Stimulated activated memory B cell treated with anti-CD40 and anti-IgM and Interleukin-4, amounts not matched to agents 10 μg/mL and 1 μg/mL and 100 μg/mL, for 72 hours (primary cell): ENCODE measurements around the gene MCUR1.
"Not testable (repeated sequence)": the region's sequence is repeated elsewhere in the genome, so short reads cannot be mapped to it uniquely, and the experiment has no call there.

Source experiments
- ATAC-seq: fragments of 150-1000 bp; cut with Tn5 transposase; 2 replicates; pipeline ENCODE4 v1.10.0; 2021
- H3K27ac Mint-ChIP-seq: one replicate; pipeline ENCODE4 v1.8.0; 2022; ENCODE audit warnings: mild to moderate bottlenecking, mixed read lengths
- H3K27me3 Mint-ChIP-seq: one replicate; pipeline ENCODE4 v1.8.0; 2022; ENCODE audit warnings: mixed read lengths
- H3K36me3 Mint-ChIP-seq: one replicate; pipeline ENCODE4 v1.8.0; 2022; ENCODE audit warnings: mixed read lengths
- H3K4me1 Mint-ChIP-seq: one replicate; pipeline ENCODE4 v1.8.0; 2022; ENCODE audit warnings: mixed read lengths
- H3K4me3 Mint-ChIP-seq: one replicate; pipeline ENCODE4 v1.8.0; 2022; ENCODE audit warnings: mild to moderate bottlenecking, moderate library complexity, mixed read lengths
- H3K9me3 Mint-ChIP-seq: one replicate; pipeline ENCODE4 v1.8.0; 2022; ENCODE audit warnings: mixed read lengths

Gene MCUR1

GRCh38 chr6:13836170-13836569, 21.8 kb upstream of the MCUR1 start:
- no peaks in the 10 kb centered on the region for H3K36me3 Mint-ChIP-seq
- H3K9me3 Mint-ChIP-seq, result no peaks in the 10 kb centered on the region
- peaks cover 14% of the 10 kb centered on the region for H3K4me1 Mint-ChIP-seq
- no peak for ATAC-seq
- no peak overlapping the region for H3K4me3 Mint-ChIP-seq
- no peak overlapping the region for H3K27ac Mint-ChIP-seq
- peaks cover 10% of the 10 kb centered on the region for H3K27me3 Mint-ChIP-seq

- Mint-ChIP-seq H3K36me3 (no peaks in the 10 kb centered on the region), H3K4me3 (no peak overlapping the region), H3K9me3 (peaks cover 6% of the 10 kb centered on the region)
These were observed 20.4 kb upstream of the MCUR1 start for GRCh38 chr6:13834790-13835189.

GRCh38 chr6:13834018-13834417, 19.7 kb upstream of the MCUR1 start:
- not testable (repeated sequence) for H3K36me3 Mint-ChIP-seq, H3K4me3 Mint-ChIP-seq, H3K9me3 Mint-ChIP-seq, ATAC-seq, H3K27ac Mint-ChIP-seq
- Mint-ChIP-seq H3K4me1 (peaks cover 29% of the 10 kb centered on the region), H3K27me3 (peaks cover 21% of the 10 kb centered on the region)

More at GRCh38 chr6:13834790-13835189, 20.4 kb upstream of the MCUR1 start:
- no peak for ATAC-seq
- Mint-ChIP-seq H3K27ac (no peak overlapping the region), H3K4me1 (peaks cover 28% of the 10 kb centered on the region), H3K27me3 (peaks cover 19% of the 10 kb centered on the region)

GRCh38 chr6:13832778-13833177, 18.4 kb upstream of the MCUR1 start:
- no peak overlapping the region for H3K4me3 Mint-ChIP-seq
- H3K4me1 Mint-ChIP-seq, result peaks cover 29% of the 10 kb centered on the region
- H3K27ac Mint-ChIP-seq, result no peak overlapping the region
- H3K9me3 Mint-ChIP-seq, result peaks cover 9% of the 10 kb centered on the region
- peaks cover 5% of the 10 kb centered on the region for H3K36me3 Mint-ChIP-seq
- no peak for ATAC-seq
- peaks cover 21% of the 10 kb centered on the region for H3K27me3 Mint-ChIP-seq

- Mint-ChIP-seq H3K36me3 (peaks cover 5% of the 10 kb centered on the region), H3K4me1 (peaks cover 29% of the 10 kb centered on the region), H3K27me3 (peaks cover 21% of the 10 kb centered on the region), H3K9me3 (peaks cover 9% of the 10 kb centered on the region), H3K27ac (peak overlapping the region; percentile 26), H3K4me3 (no peak overlapping the region)
- peak; percentile 97 for ATAC-seq
These were observed 17.3 kb upstream of the MCUR1 start for GRCh38 chr6:13831615-13832014.

- peak; percentile 77 for ATAC-seq
- no peak overlapping the region for H3K4me3 Mint-ChIP-seq
- peaks cover 21% of the 10 kb centered on the region for H3K27me3 Mint-ChIP-seq
- peaks cover 29% of the 10 kb centered on the region for H3K4me1 Mint-ChIP-seq
- H3K9me3 Mint-ChIP-seq, result peaks cover 9% of the 10 kb centered on the region
- H3K36me3 Mint-ChIP-seq, result peaks cover 5% of the 10 kb centered on the region
- peak overlapping the region; percentile 26 for H3K27ac Mint-ChIP-seq
These were observed 16.4 kb upstream of the MCUR1 start for GRCh38 chr6:13830803-13831202.

- not testable (repeated sequence) for ATAC-seq, H3K36me3 Mint-ChIP-seq, H3K27ac Mint-ChIP-seq, H3K4me3 Mint-ChIP-seq, H3K9me3 Mint-ChIP-seq
- Mint-ChIP-seq H3K27me3 (peaks cover 11% of the 10 kb centered on the region), H3K4me1 (peaks cover 22% of the 10 kb centered on the region)
These were observed 15.1 kb upstream of the MCUR1 start for GRCh38 chr6:13829419-13829818.

GRCh38 chr6:13828656-13829301, 14.4 kb upstream of the MCUR1 start:
- H3K9me3 Mint-ChIP-seq, H3K27ac Mint-ChIP-seq, H3K4me3 Mint-ChIP-seq, ATAC-seq, H3K36me3 Mint-ChIP-seq: not testable (repeated sequence)
- Mint-ChIP-seq H3K4me1 (peaks cover 22% of the 10 kb centered on the region), H3K27me3 (peaks cover 11% of the 10 kb centered on the region)

GRCh38 chr6:13827032-13827431, 12.7 kb upstream of the MCUR1 start:
- no peak for ATAC-seq
- no peak overlapping the region for H3K4me3 Mint-ChIP-seq
- peaks cover 22% of the 10 kb centered on the region for H3K4me1 Mint-ChIP-seq
- peaks cover 5% of the 10 kb centered on the region for H3K36me3 Mint-ChIP-seq
- H3K27ac Mint-ChIP-seq, result no peak overlapping the region
- peaks cover 9% of the 10 kb centered on the region for H3K9me3 Mint-ChIP-seq
- H3K27me3 Mint-ChIP-seq, result peaks cover 11% of the 10 kb centered on the region

GRCh38 chr6:13825871-13826270, 11.5 kb upstream of the MCUR1 start:
- Mint-ChIP-seq H3K9me3 (peaks cover 9% of the 10 kb centered on the region), H3K36me3 (peaks cover 5% of the 10 kb centered on the region), H3K27ac (no peak overlapping the region), H3K4me3 (no peak overlapping the region), H3K4me1 (peaks cover 12% of the 10 kb centered on the region), H3K27me3 (peaks cover 11% of the 10 kb centered on the region)
- ATAC-seq, result no peak

GRCh38 chr6:13818341-13818740, 4.0 kb upstream of the MCUR1 start:
- no peak for ATAC-seq
- Mint-ChIP-seq H3K4me3 (no peak overlapping the region), H3K9me3 (no peaks in the 10 kb centered on the region), H3K36me3 (no peaks in the 10 kb centered on the region), H3K27me3 (no peaks in the 10 kb centered on the region), H3K27ac (no peak overlapping the region), H3K4me1 (peaks cover 20% of the 10 kb centered on the region)

GRCh38 chr6:13814938-13815575, 700 bp upstream of the MCUR1 start:
- Mint-ChIP-seq H3K27me3 (no peaks in the 10 kb centered on the region), H3K9me3 (no peaks in the 10 kb centered on the region), H3K36me3 (no peaks in the 10 kb centered on the region), H3K4me3 (peak overlapping the region; percentile 91), H3K27ac (peak overlapping the region; percentile 93), H3K4me1 (peaks cover 47% of the 10 kb centered on the region)
- ATAC-seq, result no peak

- Mint-ChIP-seq H3K9me3 (no peaks in the 10 kb centered on the region), H3K27me3 (no peaks in the 10 kb centered on the region), H3K4me1 (peaks cover 47% of the 10 kb centered on the region), H3K4me3 (peak overlapping the region; percentile 91), H3K36me3 (peaks cover 2% of the 10 kb centered on the region), H3K27ac (peak overlapping the region; percentile 93)
- ATAC-seq, result peak; percentile 59
These were observed 659 bp downstream of the MCUR1 start for GRCh38 chr6:13813621-13814175.

GRCh38 chr6:13813026-13813425, 1.3 kb downstream of the MCUR1 start:
- peaks cover 47% of the 10 kb centered on the region for H3K4me1 Mint-ChIP-seq
- no peaks in the 10 kb centered on the region for H3K9me3 Mint-ChIP-seq
- peaks cover 9% of the 10 kb centered on the region for H3K36me3 Mint-ChIP-seq
- peak overlapping the region; percentile 91 for H3K4me3 Mint-ChIP-seq
- peak overlapping the region; percentile 93 for H3K27ac Mint-ChIP-seq
- no peak for ATAC-seq
- H3K27me3 Mint-ChIP-seq, result no peaks in the 10 kb centered on the region

GRCh38 chr6:13812359-13812642, 2.1 kb downstream of the MCUR1 start:
- peaks cover 47% of the 10 kb centered on the region for H3K4me1 Mint-ChIP-seq
- peaks cover 11% of the 10 kb centered on the region for H3K36me3 Mint-ChIP-seq
- no peak for ATAC-seq
- H3K27me3 Mint-ChIP-seq, result no peaks in the 10 kb centered on the region
- no peaks in the 10 kb centered on the region for H3K9me3 Mint-ChIP-seq
- H3K27ac Mint-ChIP-seq, result peak overlapping the region; percentile 93
- no peak overlapping the region for H3K4me3 Mint-ChIP-seq
